Fibroblast of pulmonary artery (primary cell): ENCODE measurements around the gene MLLT10.

ENCODE experiments used
- DNase-seq: peaks from one replicate; pipeline ENCODE4 v3.0.0-alpha.2; 2010; ENCODE audit warnings: low read depth
- H3K4me3 ChIP-seq: replicated peaks from 2 replicates; pipeline ENCODE4 v1.5.1; 2011; ENCODE audit warnings: low read depth, mild to moderate bottlenecking, control low read depth, low read length, moderate library complexity
- CTCF ChIP-seq: IDR thresholded peaks from 2 replicates; pipeline ENCODE4 v1.5.1; 2011; ENCODE audit warnings: mild to moderate bottlenecking, control low read depth, low read length, inconsistent platforms; ENCODE audit errors: missing control alignments

The MLLT10 gene

GRCh38 chr10:21721000-21721665 is 187.1 kb downstream of the MLLT10 start:
- TF ChIP-seq CTCF: no peak
- no peak for DNase-seq
- no peak overlapping the region for H3K4me3 ChIP-seq

- no peak for TF ChIP-seq CTCF
- no peak for DNase-seq
Measured at GRCh38 chr10:21722209-21722608, 188.2 kb downstream of the MLLT10 start.

GRCh38 chr10:21724020-21724589 is 190.1 kb downstream of the MLLT10 start:
- DNase-seq: peak; percentile 30
- TF ChIP-seq CTCF: no peak
- no peak overlapping the region for H3K4me3 ChIP-seq

More at GRCh38 chr10:21722209-21722608, 188.2 kb downstream of the MLLT10 start:
- H3K4me3 ChIP-seq: no peak overlapping the region

GRCh38 chr10:21724687-21725367 is 190.8 kb downstream of the MLLT10 start:
- TF ChIP-seq CTCF: no peak
- no peak overlapping the region for H3K4me3 ChIP-seq
- DNase-seq: peak; percentile 100

- H3K4me3 ChIP-seq: no peak overlapping the region
- DNase-seq: no peak
- TF ChIP-seq CTCF: no peak
Measured at GRCh38 chr10:21726601-21727225, 192.7 kb downstream of the MLLT10 start.

GRCh38 chr10:21727452-21728168 is 193.6 kb downstream of the MLLT10 start:
- no peak for DNase-seq
- no peak overlapping the region for H3K4me3 ChIP-seq
- TF ChIP-seq CTCF: no peak
